Smooth muscle cell (in vitro differentiated cells): Measurements from ENCODE around the gene ABTB2. TPM values are rescaled to one million over a fixed set of nuclear protein-coding genes. Genes with fewer than 3 reads are reported as not detected.

ENCODE experiments used
- DNase-seq: peaks from one replicate; lab custom pipeline; 2025; ENCODE audit not compliant: unreplicated experiment; lab: John Stamatoyannopoulos, UW
- H2AFZ ChIP-seq: fragments of 200-600 bp; sonication (generic); 2 replicates; pipeline ENCODE4 v1.6.0; 2016; ENCODE audit warnings: antibody characterized with exemption, low read depth, mild to moderate bottlenecking
- H3F3A ChIP-seq: fragments of 200-600 bp; sonication (generic); 2 replicates; pipeline ENCODE4 v1.6.0; 2017; ENCODE audit warnings: antibody characterized with exemption, low read depth
- H3K27ac ChIP-seq: fragments of 200-600 bp; sonication (generic); 2 replicates; pipeline ENCODE4 v1.5.1; 2016; ENCODE audit warnings: low read depth, mild to moderate bottlenecking
- H3K27me3 ChIP-seq: fragments of 200-600 bp; sonication (generic); 2 replicates; pipeline ENCODE4 v1.6.1; 2016; ENCODE audit warnings: low read depth, mild to moderate bottlenecking
- H3K36me3 ChIP-seq: fragments of 200-600 bp; sonication (generic); 2 replicates; pipeline ENCODE4 v1.5.1; 2016; ENCODE audit warnings: low read depth
- H3K4me1 ChIP-seq: fragments of 200-600 bp; sonication (generic); 2 replicates; pipeline ENCODE4 v1.5.1; 2016; ENCODE audit warnings: low read depth
- H3K4me2 ChIP-seq: fragments of 200-600 bp; sonication (generic); 2 replicates; pipeline ENCODE4 v1.6.0; 2016; ENCODE audit warnings: mild to moderate bottlenecking
- H3K4me3 ChIP-seq: fragments of 200-600 bp; sonication (generic); 2 replicates; pipeline ENCODE4 v1.5.1; 2016; ENCODE audit warnings: mild to moderate bottlenecking
- H3K79me2 ChIP-seq: fragments of 200-600 bp; sonication (generic); 2 replicates; pipeline ENCODE4 v1.6.0; 2016; ENCODE audit warnings: low read depth, mild to moderate bottlenecking
- H3K9ac ChIP-seq: fragments of 200-600 bp; sonication (generic); 2 replicates; pipeline ENCODE4 v1.6.0; 2016; ENCODE audit warnings: low read depth
- H3K9me3 ChIP-seq: fragments of 200-600 bp; sonication (generic); replicated peaks from 2 replicates; pipeline ENCODE4 v1.5.1; 2016; ENCODE audit warnings: low read depth
- H4K20me1 ChIP-seq: fragments of 200-600 bp; sonication (generic); 2 replicates; pipeline ENCODE4 v1.6.0; 2016; ENCODE audit warnings: low read depth
- CTCF ChIP-seq: fragments of 200-600 bp; sonication (generic); IDR thresholded peaks from 2 replicates; pipeline ENCODE4 v1.5.1; 2017; ENCODE audit warnings: borderline replicate concordance, mild to moderate bottlenecking, antibody characterized with exemption; ENCODE audit not compliant: insufficient read depth, poor library complexity, severe bottlenecking
- WGBS: methylation state at CpG from one replicate; pipeline ENCODE4 v1.1.7; 2016; ENCODE audit warnings: low lambda C conversion rate; 5-methylcytosine and 5-hydroxymethylcytosine counted together
- polyA plus RNA-seq: library from polyadenylated mRNA; unstranded; fragments of >200 nt; fragmentation: Nextera tagmentation; extraction: Ambion mirVana; gene quantifications from 2 replicates; pipeline ENCODE4 v1.2.1, GENCODE V29; 2016
- total RNA-seq: library from RNA; depleted of rRNA; stranded (reverse); fragments of >200 nt; gene quantifications from 2 replicates; pipeline ENCODE4 v1.2.3, GENCODE V29; 2014

Gene ABTB2
- total and polyA plus RNA-seq, 2 experiments from 2014 or later = 4.3 to 4.9 TPM

- no peaks in the 10 kb centered on the region for H3K9me3 ChIP-seq
- no peak overlapping the region for H3K9ac ChIP-seq
- no peak overlapping the region for H3K4me3 ChIP-seq
- H3K27me3 ChIP-seq = no peaks in the 10 kb centered on the region
- DNase-seq = no peak
- WGBS = 88% methylated on average over 5 of the region's 5 CpGs
- no peaks in the 10 kb centered on the region for H3K36me3 ChIP-seq
- H3F3A ChIP-seq = no peaks in the 10 kb centered on the region
- H2AFZ ChIP-seq = no peak overlapping the region
- H3K27ac ChIP-seq = no peak overlapping the region
- H3K4me2 ChIP-seq = no peak overlapping the region
- TF ChIP-seq CTCF = no peak
- no peaks in the 10 kb centered on the region for H3K4me1 ChIP-seq
- no peaks in the 10 kb centered on the region for H3K79me2 ChIP-seq
- H4K20me1 ChIP-seq = no peaks in the 10 kb centered on the region
These were observed 24.9 kb upstream of the ABTB2 start for GRCh38 chr11:34382532-34383276.

- Histone ChIP-seq H3F3A (no peaks in the 10 kb centered on the region), H4K20me1 (no peaks in the 10 kb centered on the region), H3K36me3 (no peaks in the 10 kb centered on the region), H2AFZ (no peak overlapping the region), H3K9ac (no peak overlapping the region), H3K9me3 (peaks cover 6% of the 10 kb centered on the region), H3K79me2 (no peaks in the 10 kb centered on the region), H3K4me2 (no peak overlapping the region), H3K27me3 (no peaks in the 10 kb centered on the region), H3K27ac (no peak overlapping the region), H3K4me1 (no peaks in the 10 kb centered on the region), H3K4me3 (no peak overlapping the region)
- DNase-seq = no peak
- WGBS = 97% methylated on average over 1 of the region's 1 CpG
- no peak for TF ChIP-seq CTCF
These were observed 24.0 kb upstream of the ABTB2 start for GRCh38 chr11:34381775-34382174.

- Histone ChIP-seq H3K9ac (no peak overlapping the region), H4K20me1 (no peaks in the 10 kb centered on the region), H3F3A (no peaks in the 10 kb centered on the region), H3K4me2 (no peak overlapping the region), H3K79me2 (no peaks in the 10 kb centered on the region), H2AFZ (no peak overlapping the region), H3K9me3 (peaks cover 10% of the 10 kb centered on the region), H3K4me1 (no peaks in the 10 kb centered on the region), H3K27ac (no peak overlapping the region), H3K27me3 (no peaks in the 10 kb centered on the region), H3K36me3 (no peaks in the 10 kb centered on the region), H3K4me3 (no peak overlapping the region)
- TF ChIP-seq CTCF = no peak
- no peak for DNase-seq
- WGBS = 20% methylated on average over 2 of the region's 2 CpGs
These were observed 22.9 kb upstream of the ABTB2 start for GRCh38 chr11:34380696-34381095.

- peaks cover 18% of the 10 kb centered on the region for H3K9me3 ChIP-seq
- no peaks in the 10 kb centered on the region for H3K4me1 ChIP-seq
- H2AFZ ChIP-seq = no peak overlapping the region
- no peaks in the 10 kb centered on the region for H3K79me2 ChIP-seq
- DNase-seq = no peak
- no peak for TF ChIP-seq CTCF
- peak overlapping the region; percentile 32 for H3K27ac ChIP-seq
- H3K4me3 ChIP-seq = no peak overlapping the region
- no peak overlapping the region for H3K4me2 ChIP-seq
- no peaks in the 10 kb centered on the region for H3K36me3 ChIP-seq
- H3K9ac ChIP-seq = no peak overlapping the region
- no peaks in the 10 kb centered on the region for H4K20me1 ChIP-seq
- H3F3A ChIP-seq = no peaks in the 10 kb centered on the region
- no peaks in the 10 kb centered on the region for H3K27me3 ChIP-seq
- WGBS = 66% methylated on average over 1 of the region's 1 CpG
These were observed 21.7 kb upstream of the ABTB2 start for GRCh38 chr11:34379539-34379938.
